GM12801 (cell line): ENCODE results near the gene ADGRG6.

ENCODE experiments used
- CTCF ChIP-seq: IDR thresholded peaks from one replicate; pipeline ENCODE4 v1.5.1; 2011; ENCODE audit warnings: control low read depth; ENCODE audit not compliant: insufficient read length; ENCODE audit errors: extremely low read depth

The ADGRG6 gene

GRCh38 chr6:142309426-142309825 is 7.6 kb downstream of the ADGRG6 start:
- TF ChIP-seq CTCF = no peak

GRCh38 chr6:142313284-142313683 is 11.5 kb downstream of the ADGRG6 start:
- no peak for TF ChIP-seq CTCF

- TF ChIP-seq CTCF = no peak
Measured at GRCh38 chr6:142316791-142317368, 15.1 kb downstream of the ADGRG6 start.

- no peak for TF ChIP-seq CTCF
Measured at GRCh38 chr6:142318714-142319113, 16.9 kb downstream of the ADGRG6 start.

GRCh38 chr6:142320366-142320765 is 18.6 kb downstream of the ADGRG6 start:
- TF ChIP-seq CTCF = no peak

GRCh38 chr6:142321451-142321850 is 19.6 kb downstream of the ADGRG6 start:
- no peak for TF ChIP-seq CTCF

- no peak for TF ChIP-seq CTCF
Measured at GRCh38 chr6:142322066-142322465, 20.3 kb downstream of the ADGRG6 start.
